Measurements from ENCODE around the gene IGF1R.
"Not testable (repeated sequence)": the region's sequence is repeated elsewhere in the genome, so short reads cannot be mapped to it uniquely, and the experiment has no call there.

Gene IGF1R

DNA sequence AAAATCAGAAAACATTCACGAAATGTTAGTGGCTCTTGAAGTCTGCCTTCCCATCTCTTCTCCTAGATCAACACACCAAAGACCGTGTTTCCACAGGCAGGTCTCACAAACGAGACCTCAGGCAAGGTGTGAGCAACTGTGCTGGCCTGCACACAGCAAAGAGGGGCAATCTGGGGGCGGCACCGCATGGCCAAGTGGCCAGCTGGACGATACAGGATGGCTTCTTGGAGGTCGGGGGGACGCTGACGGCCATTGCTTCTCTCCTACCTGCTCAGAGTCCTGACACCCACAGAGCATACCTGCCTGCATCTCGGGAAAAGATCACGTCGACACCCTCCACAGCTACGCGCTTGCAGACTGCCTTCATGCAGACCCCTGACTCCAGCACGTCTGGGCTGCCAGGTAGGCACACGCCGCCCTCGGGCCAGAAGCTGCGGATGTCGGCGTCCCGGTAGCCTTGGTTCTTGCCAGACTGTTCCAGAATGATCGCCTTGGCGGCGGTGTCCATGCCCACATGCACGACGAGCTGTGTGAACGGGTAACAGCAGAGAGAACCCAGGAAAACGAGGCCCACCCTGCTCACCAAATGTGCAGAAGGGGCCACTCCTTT is 320.9 kb downstream of the IGF1R start:
- DNase-seq = no peak

- no peak for DNase-seq
These were observed 322.5 kb downstream of the IGF1R start for GRCh38 chr15:98970799-98971198.

GRCh38 chr15:98976500-98976899 is 328.2 kb downstream of the IGF1R start:
- no peak for DNase-seq

GRCh38 chr15:98977441-98977840 is 329.1 kb downstream of the IGF1R start:
- no peak for DNase-seq

GRCh38 chr15:98978153-98978552 is 329.8 kb downstream of the IGF1R start:
- no peak for DNase-seq

GRCh38 chr15:98980899-98981228 is 332.5 kb downstream of the IGF1R start:
- DNase-seq = no peak

GRCh38 chr15:98981851-98982722 is 333.7 kb downstream of the IGF1R start:
- DNase-seq = peak; percentile 28

DNA sequence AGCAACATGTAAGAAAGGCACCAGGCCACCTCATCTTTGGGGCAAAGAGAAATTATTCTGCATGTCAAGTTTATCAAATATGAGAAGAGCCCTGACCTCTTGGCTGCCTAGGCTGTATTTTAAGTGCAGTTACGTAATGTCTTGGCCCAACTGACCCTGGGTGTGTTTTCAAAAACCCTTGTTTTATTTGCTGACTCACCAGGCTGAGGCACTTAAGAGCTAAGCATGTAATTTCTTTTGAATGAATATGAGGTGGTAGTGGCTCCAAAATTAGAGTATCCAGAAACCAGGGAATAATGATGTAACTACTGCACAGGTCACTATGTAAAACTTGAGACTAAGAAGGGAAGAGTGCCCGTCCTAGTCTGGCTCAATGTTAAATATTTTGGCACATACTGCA is 335.0 kb downstream of the IGF1R start:
- peak; percentile 79 for DNase-seq

- DNase-seq = no peak
These were observed 337.9 kb downstream of the IGF1R start for GRCh38 chr15:98986281-98986680.

DNA sequence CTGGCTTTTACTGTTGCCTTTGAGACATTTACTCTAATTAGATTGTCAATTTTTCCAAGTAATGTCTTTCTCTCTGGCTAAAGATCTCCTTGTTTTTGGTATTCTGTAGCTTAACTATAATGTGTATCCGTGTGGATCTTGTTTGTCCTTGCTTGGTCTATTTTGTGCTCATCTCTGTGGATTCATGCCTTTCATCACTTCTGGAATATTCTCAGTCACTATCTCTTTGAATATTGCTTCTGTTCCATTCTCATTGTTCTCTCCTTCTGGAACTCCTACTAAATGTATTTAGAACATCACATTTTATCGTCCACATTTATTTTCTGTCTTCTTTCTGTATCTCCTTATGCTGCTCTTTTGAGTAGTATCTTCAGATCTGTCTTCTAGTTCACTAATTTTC is 346.6 kb downstream of the IGF1R start:
- no peak for DNase-seq

DNA sequence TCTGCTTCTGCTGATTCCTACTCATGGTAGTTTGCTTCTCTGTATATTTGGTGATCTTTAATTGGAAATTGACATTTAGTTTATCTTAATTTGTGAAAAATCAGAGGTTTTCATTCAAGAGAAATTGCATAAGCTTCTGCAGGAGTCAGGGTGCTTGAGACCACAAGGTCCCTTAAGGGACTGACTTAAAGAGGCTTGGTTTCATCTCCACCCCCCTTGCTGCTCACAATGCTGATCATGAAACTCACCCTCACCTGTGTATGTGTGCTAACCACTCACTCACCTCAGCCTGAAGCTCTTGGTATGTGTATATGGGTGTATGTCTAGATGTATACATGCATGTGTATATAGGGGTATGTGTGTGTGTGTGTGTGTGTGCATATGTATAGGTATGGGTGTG is 347.8 kb downstream of the IGF1R start:
- no peak for DNase-seq

DNA sequence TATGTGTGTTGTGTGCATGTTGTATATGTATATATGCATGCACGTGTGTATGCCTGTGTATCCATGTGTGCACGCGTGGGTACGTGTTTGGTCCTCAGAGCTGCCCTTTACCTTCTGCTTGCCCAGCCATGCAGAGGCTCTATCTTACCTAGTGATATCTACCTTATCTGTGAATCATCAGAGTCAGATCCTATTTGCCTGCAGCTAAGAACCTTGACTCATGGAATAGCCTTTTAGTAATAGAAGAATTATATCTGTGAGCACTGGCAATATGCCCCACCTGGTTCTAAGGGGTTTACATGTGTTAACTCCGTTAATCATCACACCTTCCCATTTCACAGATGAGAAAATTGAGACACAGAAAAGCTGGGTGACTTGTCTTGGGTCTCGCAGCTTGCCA is 348.3 kb downstream of the IGF1R start:
- DNase-seq = no peak

DNA sequence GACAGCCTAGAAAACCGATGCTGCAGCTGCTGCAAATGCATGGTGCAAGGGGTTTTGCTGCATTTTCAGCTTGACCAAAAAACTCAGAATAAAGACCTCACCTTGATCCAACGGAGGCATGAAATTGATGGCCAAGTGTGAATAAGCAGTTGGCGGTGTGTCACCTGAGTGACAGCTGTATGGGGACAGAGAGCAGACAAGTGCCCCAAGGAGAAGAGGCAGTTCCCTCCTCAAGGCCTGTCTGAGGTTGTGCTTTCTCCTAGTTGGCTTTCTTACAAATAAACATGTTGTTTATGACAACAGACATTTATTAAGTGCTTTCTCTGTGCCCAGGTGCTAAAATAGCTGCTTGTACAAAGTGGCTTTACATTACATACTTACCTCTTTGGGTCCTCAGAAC is 349.0 kb downstream of the IGF1R start:
- no peak for DNase-seq

DNA sequence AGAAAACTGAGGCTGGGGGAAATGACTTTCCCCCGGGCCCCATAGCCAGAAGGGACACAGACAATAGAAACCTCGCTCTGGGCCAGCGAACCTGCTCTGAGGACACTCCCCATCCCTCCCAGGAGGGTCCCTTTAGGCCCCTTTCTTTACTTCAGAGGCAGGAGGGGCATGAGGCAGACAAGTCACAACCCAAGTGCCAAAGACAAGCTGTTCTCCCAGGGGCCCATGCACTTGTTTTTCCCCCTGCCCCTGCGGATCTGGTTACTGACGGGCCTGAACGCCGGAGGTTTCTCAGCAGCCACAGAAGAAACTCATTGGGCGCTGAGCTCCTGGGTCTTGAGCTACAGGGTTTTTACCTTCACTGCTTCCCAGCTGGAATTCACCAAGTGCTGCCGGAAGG is 349.4 kb downstream of the IGF1R start:
- no peak for DNase-seq

GRCh38 chr15:98998279-98998678 is 349.9 kb downstream of the IGF1R start:
- no peak for DNase-seq

- DNase-seq = no peak
These were observed 350.9 kb downstream of the IGF1R start for GRCh38 chr15:98999233-98999632.

GRCh38 chr15:99002226-99002625 is 353.9 kb downstream of the IGF1R start:
- DNase-seq = no peak

- DNase-seq = not testable (repeated sequence)
These were observed 355.0 kb downstream of the IGF1R start for GRCh38 chr15:99003317-99003716.

- DNase-seq = not testable (repeated sequence)
These were observed 356.9 kb downstream of the IGF1R start for GRCh38 chr15:99004998-99005974.

- DNase-seq = no peak
These were observed 357.8 kb downstream of the IGF1R start for GRCh38 chr15:99006146-99006545.

DNA sequence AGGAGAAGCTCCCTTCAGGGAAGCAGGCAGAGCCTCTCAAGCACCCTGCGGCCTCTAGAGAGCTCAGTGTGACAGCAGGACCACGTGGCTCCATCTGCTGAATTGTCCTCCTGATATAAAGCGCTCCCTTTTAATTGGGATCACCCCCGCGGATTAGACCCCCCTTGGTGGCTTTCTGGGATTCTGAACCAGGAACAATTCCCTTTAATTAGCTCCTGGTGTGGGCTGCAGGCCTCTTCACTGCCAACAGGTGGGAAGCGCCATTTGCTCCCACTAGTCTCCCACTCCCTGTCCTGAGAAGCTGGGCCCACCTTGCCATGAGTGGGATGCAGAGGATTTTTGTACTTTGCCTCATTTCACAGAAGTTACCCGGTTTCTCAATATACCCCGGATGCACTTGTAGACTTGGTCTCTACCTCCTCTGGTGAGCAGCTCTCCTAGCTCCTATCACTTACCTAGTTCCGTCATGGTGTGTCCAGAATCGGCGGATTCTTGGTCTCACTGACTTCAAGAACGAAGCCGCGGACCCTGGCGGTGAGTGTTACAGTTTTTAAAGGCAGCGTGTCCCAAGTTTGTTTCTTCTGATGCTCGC is 358.7 kb downstream of the IGF1R start:
- DNase-seq = no peak

DNA sequence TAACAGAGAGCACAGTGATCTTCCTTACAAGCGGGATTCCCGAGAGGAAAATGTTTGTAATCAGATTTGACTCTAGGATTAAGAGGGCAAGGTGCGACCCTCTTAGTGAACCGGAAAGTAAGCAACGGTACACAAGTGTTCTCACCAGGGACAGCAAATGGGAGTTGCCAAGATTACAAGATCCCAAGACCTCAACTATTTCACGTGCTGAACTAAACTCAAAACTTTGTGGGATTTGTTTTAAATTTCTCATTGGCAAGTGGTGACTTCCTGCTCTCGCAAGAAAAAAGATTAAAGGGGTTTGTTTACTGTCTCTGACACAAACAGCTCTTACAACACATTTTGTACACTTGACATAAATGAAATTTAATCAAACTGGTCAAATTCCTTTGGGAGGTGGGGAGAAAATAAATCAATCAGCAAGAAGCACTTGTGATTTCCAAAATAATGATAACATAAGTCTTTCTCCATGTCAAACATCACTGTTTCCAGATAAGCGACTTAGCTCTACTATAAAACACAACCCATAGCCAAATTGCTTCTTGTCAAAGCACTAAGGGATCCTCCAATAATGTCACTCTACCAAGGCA is 361.5 kb downstream of the IGF1R start:
- no peak for DNase-seq

DNA sequence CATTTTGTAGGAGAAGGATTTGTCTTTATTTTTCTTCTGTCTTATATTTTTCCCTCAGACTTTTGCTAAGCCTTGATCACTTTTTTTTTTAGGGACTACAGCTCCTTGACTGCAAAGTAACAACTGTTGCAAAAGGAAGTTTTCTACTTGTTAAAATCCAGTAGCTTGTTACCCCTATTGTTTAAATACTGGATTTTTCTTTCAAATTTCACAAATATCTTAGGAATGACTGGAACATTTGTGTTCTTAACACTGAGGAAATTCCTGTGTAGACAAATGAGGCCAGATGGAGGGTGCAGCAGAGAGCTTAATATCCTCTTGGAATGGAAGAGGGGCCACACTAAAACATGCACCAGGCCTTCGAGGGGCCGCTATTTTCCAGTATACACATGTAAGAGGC is 362.4 kb downstream of the IGF1R start:
- DNase-seq = peak; percentile 33

Measured in EL (cell line).